H7 (cell line): Measurements from ENCODE around the gene NKD1. TPM values are rescaled to one million over a fixed set of nuclear protein-coding genes. Genes with fewer than 3 reads are reported as not detected.

Experiments
- DNase-seq: peaks from one replicate; pipeline ENCODE4 v3.0.0; 2012
- H3K27me3 ChIP-seq: 2 replicates; pipeline ENCODE4 v1.6.0; 2011; ENCODE audit warnings: mild to moderate bottlenecking, low read length; ENCODE audit not compliant: control insufficient read depth, insufficient read depth
- H3K36me3 ChIP-seq: replicated peaks from 2 replicates; pipeline ENCODE4 v1.5.1; 2011; ENCODE audit warnings: low read length; ENCODE audit not compliant: control insufficient read depth, insufficient read depth
- H3K4me3 ChIP-seq: 2 replicates; pipeline ENCODE4 v1.5.1; 2011; ENCODE audit warnings: low read depth, mild to moderate bottlenecking, control low read depth, low read length, moderate library complexity; ENCODE audit not compliant: insufficient read depth
- total RNA-seq: library from RNA; depleted of rRNA; stranded (reverse); fragments of >200 nt; shearing (Covaris generic); gene quantifications from 2 replicates; pipeline ENCODE4 v1.2.3, GENCODE V29; 2014; rRNA removed

The NKD1 gene
- total RNA-seq, 1 experiment from 2014 or later = 1.2 TPM

- H3K27me3 ChIP-seq = peaks cover 14% of the 10 kb centered on the region
- H3K36me3 ChIP-seq = no peaks in the 10 kb centered on the region
- peak within 1 kb of the TSS; percentile 36 for H3K4me3 ChIP-seq
- DNase-seq = peak; percentile 97
Observed at GRCh38 chr16:50692999-50693781, 145.0 kb downstream of the NKD1 start, which contains the start of gene NOD2. TSS of gene NOD2 (plus strand) at chr16:50693606. CDS start at chr16:50699496, 5,890 bp downstream.

GRCh38 chr16:50694206-50694605, 146.0 kb downstream of the NKD1 start:
- Histone ChIP-seq H3K4me3 (no peak overlapping the region), H3K27me3 (peaks cover 14% of the 10 kb centered on the region), H3K36me3 (no peaks in the 10 kb centered on the region)
- DNase-seq = no peak

- no peaks in the 10 kb centered on the region for H3K36me3 ChIP-seq
- H3K27me3 ChIP-seq = peaks cover 14% of the 10 kb centered on the region
- no peak overlapping the region for H3K4me3 ChIP-seq
- DNase-seq = no peak
Observed at GRCh38 chr16:50695017-50696000, 147.1 kb downstream of the NKD1 start.

GRCh38 chr16:50696126-50696525, 147.9 kb downstream of the NKD1 start:
- Histone ChIP-seq H3K27me3 (peaks cover 14% of the 10 kb centered on the region), H3K4me3 (no peak overlapping the region), H3K36me3 (no peaks in the 10 kb centered on the region)
- no peak for DNase-seq

GRCh38 chr16:50696575-50697420, 148.6 kb downstream of the NKD1 start:
- Histone ChIP-seq H3K4me3 (no peak overlapping the region), H3K36me3 (no peaks in the 10 kb centered on the region), H3K27me3 (peaks cover 14% of the 10 kb centered on the region)
- DNase-seq = no peak

GRCh38 chr16:50697421-50697715, 149.2 kb downstream of the NKD1 start:
- H3K27me3 ChIP-seq = peaks cover 14% of the 10 kb centered on the region
- H3K4me3 ChIP-seq = no peak overlapping the region
- H3K36me3 ChIP-seq = no peaks in the 10 kb centered on the region
- no peak for DNase-seq

- Histone ChIP-seq H3K27me3 (peaks cover 8% of the 10 kb centered on the region), H3K4me3 (no peak overlapping the region), H3K36me3 (no peaks in the 10 kb centered on the region)
- DNase-seq = peak; percentile 18
Observed at GRCh38 chr16:50697881-50698767, 149.9 kb downstream of the NKD1 start.

Other genes starting within 250 kb of the NKD1 start
- 86.5 and 121 TPM in 2 replicates for gene BRD7, start 179.4 kb upstream of the NKD1 start, total RNA-seq
- gene SNX20, start 132.9 kb downstream of the NKD1 start, total RNA-seq = not detected in 2 replicates
- gene NOD2, start 145.2 kb downstream of the NKD1 start, total RNA-seq = 0.33 TPM in 1 of 2 replicates, not detected in the other
- gene CYLD, start 193.7 kb downstream of the NKD1 start, total RNA-seq = 5.0 and 6.2 TPM in 2 replicates